Measurements from ENCODE around the gene SLC23A2.
"Not testable (repeated sequence)": the region's sequence is repeated elsewhere in the genome, so short reads cannot be mapped to it uniquely, and the experiment has no call there.

SLC23A2 gene

GRCh38 chr20:4936392-4936850 lies 64.9 kb downstream of the SLC23A2 start:
- no peak for DNase-seq (ENCODE audit: low spot score)

- DNase-seq (ENCODE audit: low spot score) = no peak
These were observed 69.2 kb downstream of the SLC23A2 start for GRCh38 chr20:4932061-4932460.

- DNase-seq (ENCODE audit: low spot score) = no peak
These were observed 71.5 kb downstream of the SLC23A2 start for GRCh38 chr20:4929686-4930397.

GRCh38 chr20:4926531-4927156 lies 74.7 kb downstream of the SLC23A2 start:
- DNase-seq (ENCODE audit: low spot score) = no peak

GRCh38 chr20:4925842-4926530 lies 75.3 kb downstream of the SLC23A2 start:
- no peak for DNase-seq (ENCODE audit: low spot score)

GRCh38 chr20:4924446-4924845 lies 76.9 kb downstream of the SLC23A2 start:
- no peak for DNase-seq (ENCODE audit: low spot score)

GRCh38 chr20:4924032-4924431 lies 77.3 kb downstream of the SLC23A2 start:
- no peak for DNase-seq (ENCODE audit: low spot score)

- DNase-seq (ENCODE audit: low spot score) = no peak
These were observed 79.1 kb downstream of the SLC23A2 start for GRCh38 chr20:4922186-4922585.

- not testable (repeated sequence) for DNase-seq (ENCODE audit: low spot score)
These were observed 80.0 kb downstream of the SLC23A2 start for GRCh38 chr20:4921271-4921670.

GRCh38 chr20:4920655-4921054 lies 80.7 kb downstream of the SLC23A2 start:
- no peak for DNase-seq (ENCODE audit: low spot score)

GRCh38 chr20:4920131-4920530 lies 81.2 kb downstream of the SLC23A2 start:
- DNase-seq (ENCODE audit: low spot score) = no peak

- no peak for DNase-seq (ENCODE audit: low spot score)
These were observed 82.1 kb downstream of the SLC23A2 start for GRCh38 chr20:4919047-4919704.

GRCh38 chr20:4918473-4918872 lies 82.8 kb downstream of the SLC23A2 start:
- DNase-seq (ENCODE audit: low spot score) = no peak

GRCh38 chr20:4916971-4917881 lies 84.1 kb downstream of the SLC23A2 start:
- no peak for DNase-seq (ENCODE audit: low spot score)

GRCh38 chr20:4913147-4913546 lies 88.2 kb downstream of the SLC23A2 start:
- DNase-seq (ENCODE audit: low spot score) = no peak

- no peak for DNase-seq (ENCODE audit: low spot score)
These were observed 88.7 kb downstream of the SLC23A2 start for GRCh38 chr20:4912380-4913142.

- no peak for DNase-seq (ENCODE audit: low spot score)
These were observed 90.4 kb downstream of the SLC23A2 start for GRCh38 chr20:4910951-4911350.

GRCh38 chr20:4905613-4906012 lies 95.7 kb downstream of the SLC23A2 start:
- DNase-seq (ENCODE audit: low spot score) = no peak

GRCh38 chr20:4905195-4905594 lies 96.1 kb downstream of the SLC23A2 start:
- no peak for DNase-seq (ENCODE audit: low spot score)

- DNase-seq (ENCODE audit: low spot score) = no peak
These were observed 97.0 kb downstream of the SLC23A2 start for GRCh38 chr20:4904127-4904860.

All from hematopoietic multipotent progenitor cell treated with erythropoietin and hydrocortisone succinate and interleukin-3 and kit ligand, for 15 days (in vitro differentiated cells).